Psoas muscle (tissue), 8 donors: ENCODE measurements around the gene PHF23. TPM values are rescaled to one million over a fixed set of nuclear protein-coding genes. Genes with fewer than 3 reads are reported as not detected.

Source experiments
- ATAC-seq, 4 donors: fragments of 200-7000 bp; cut with Tn5 transposase; one replicate each; pipeline ENCODE4 v1.9.1; 2020; ENCODE audit warnings: moderate library complexity in 3 of 4, mild to moderate bottlenecking in 2 of 4
- DNase-seq, 2 donors: peaks; one replicate each; pipeline ENCODE4 v3.0.0-alpha.2; 2020
- H3K27ac ChIP-seq: fragments of 200-600 bp; one replicate; pipeline ENCODE4 v1.8.0; 2022
- H3K27me3 ChIP-seq, 3 donors: fragments of 200-600 bp in 1 of 3; one replicate each; pipeline versions ENCODE4 v1.6.1 to v1.8.0; 2013 to 2022; ENCODE audit warnings: low read length in 2 of 3, mild to moderate bottlenecking in 2 of 3, moderate library complexity in 1 of 3; ENCODE audit not compliant: insufficient read depth in 3 of 3
- H3K36me3 ChIP-seq, 2 donors: fragments of 200-600 bp in 1 of 2; one replicate each; pipeline versions ENCODE4 v1.6.1 to v1.8.0; 2013 to 2022; ENCODE audit warnings: low read depth in 1 of 2, mild to moderate bottlenecking in 1 of 2, moderate library complexity in 1 of 2; ENCODE audit not compliant: insufficient read depth in 1 of 2
- H3K4me1 ChIP-seq: fragments of 200-600 bp; one replicate; pipeline ENCODE4 v1.8.0; 2022
- H3K4me3 ChIP-seq: fragments of 200-600 bp; one replicate; pipeline ENCODE4 v1.8.0; 2022; ENCODE audit warnings: mild to moderate bottlenecking
- H3K9me3 ChIP-seq: fragments of 200-600 bp; one replicate; pipeline ENCODE4 v1.8.0; 2022
- WGBS, 3 donors: extraction: QIAGEN DNeasy Blood & Tissue Kit; methylation state at CpG; one replicate each; pipeline versions ENCODE4 v1.1.6 to v1.1.7; 2013; 5-methylcytosine and 5-hydroxymethylcytosine counted together
- intact Hi-C, 2 donors: fragments of 100-400 bp; cut with DNase I; formaldehyde crosslinking; loops; one replicate each; pipeline versions ENCODE4 v1.11.0 to v1.14.2; 2022
- polyA plus RNA-seq, 3 donors: library from polyadenylated mRNA; stranded (reverse); fragments of 200-250 nt; gene quantifications; one replicate each; pipeline ENCODE4 v1.2.3, GENCODE V29; 2013
- total RNA-seq, 4 donors: library from RNA; stranded (reverse); fragmentation: NEBNext Ultra II Directional in 2 of 4; extraction: Animal tissue kit (Norgen Biotek cat#: 25700) in 2 of 4; gene quantifications; one replicate each; pipeline versions ENCODE4 v1.2.1 to v1.2.4, GENCODE V29; 2021 to 2023
- TF ChIP-seq, protein P1 (sequence below): fragments of 200-600 bp; IDR thresholded peaks from one replicate; pipeline ENCODE4 v1.8.0; 2022; ENCODE audit warnings: antibody characterized with exemption
- donor health status: healthy with polysubstance abuse.
- donor health status: DM: no; HTN: no; CAD: no; lungs with moderate emphysema.
- donor health status: Bipolar disorder and iron deficiency.
- donor health status: healthy.
- donor health status: DM: yes; HTN: yes; CAD: no.
- donor health status: DM: no; HTN: no; CAD: no.
- donor health status: DM: no; HTN: no; CAD: no.
- donor health status: DM: yes; HTN: yes; CAD: no.

Gene PHF23
- total and polyA plus RNA-seq, 7 donors, result 20.9 to 43.3 (median 28.2) TPM

- Histone ChIP-seq H3K4me1 (peaks cover 29% of the 10 kb centered on the region), H3K36me3 (peaks cover 0 to 42% of the 10 kb centered on the region in 2 donors), H3K4me3 (peak overlapping the region; percentile 86), H3K9me3 (no peaks in the 10 kb centered on the region), H3K27me3 (no peaks in the 10 kb centered on the region), H3K27ac (peak overlapping the region; percentile 96)
- TF ChIP-seq, protein P1, sequence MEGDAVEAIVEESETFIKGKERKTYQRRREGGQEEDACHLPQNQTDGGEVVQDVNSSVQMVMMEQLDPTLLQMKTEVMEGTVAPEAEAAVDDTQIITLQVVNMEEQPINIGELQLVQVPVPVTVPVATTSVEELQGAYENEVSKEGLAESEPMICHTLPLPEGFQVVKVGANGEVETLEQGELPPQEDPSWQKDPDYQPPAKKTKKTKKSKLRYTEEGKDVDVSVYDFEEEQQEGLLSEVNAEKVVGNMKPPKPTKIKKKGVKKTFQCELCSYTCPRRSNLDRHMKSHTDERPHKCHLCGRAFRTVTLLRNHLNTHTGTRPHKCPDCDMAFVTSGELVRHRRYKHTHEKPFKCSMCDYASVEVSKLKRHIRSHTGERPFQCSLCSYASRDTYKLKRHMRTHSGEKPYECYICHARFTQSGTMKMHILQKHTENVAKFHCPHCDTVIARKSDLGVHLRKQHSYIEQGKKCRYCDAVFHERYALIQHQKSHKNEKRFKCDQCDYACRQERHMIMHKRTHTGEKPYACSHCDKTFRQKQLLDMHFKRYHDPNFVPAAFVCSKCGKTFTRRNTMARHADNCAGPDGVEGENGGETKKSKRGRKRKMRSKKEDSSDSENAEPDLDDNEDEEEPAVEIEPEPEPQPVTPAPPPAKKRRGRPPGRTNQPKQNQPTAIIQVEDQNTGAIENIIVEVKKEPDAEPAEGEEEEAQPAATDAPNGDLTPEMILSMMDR, result no peak
- intact Hi-C loops, result loop anchor here in 1 of 2 donors (5.0 kb wide), 1 partner anchor 64 kb away; no protein-coding TSS in a partner anchor
- peak in 1 of 2 donors; percentile 62 for DNase-seq
- no peak for ATAC-seq
- WGBS, 3 donors, result 24 to 36% (median 25%) methylated on average over 6 of the region's 6 CpGs
Observed at GRCh38 chr17:7282752-7283321, 43.6 kb upstream of the PHF23 start.

DNA sequence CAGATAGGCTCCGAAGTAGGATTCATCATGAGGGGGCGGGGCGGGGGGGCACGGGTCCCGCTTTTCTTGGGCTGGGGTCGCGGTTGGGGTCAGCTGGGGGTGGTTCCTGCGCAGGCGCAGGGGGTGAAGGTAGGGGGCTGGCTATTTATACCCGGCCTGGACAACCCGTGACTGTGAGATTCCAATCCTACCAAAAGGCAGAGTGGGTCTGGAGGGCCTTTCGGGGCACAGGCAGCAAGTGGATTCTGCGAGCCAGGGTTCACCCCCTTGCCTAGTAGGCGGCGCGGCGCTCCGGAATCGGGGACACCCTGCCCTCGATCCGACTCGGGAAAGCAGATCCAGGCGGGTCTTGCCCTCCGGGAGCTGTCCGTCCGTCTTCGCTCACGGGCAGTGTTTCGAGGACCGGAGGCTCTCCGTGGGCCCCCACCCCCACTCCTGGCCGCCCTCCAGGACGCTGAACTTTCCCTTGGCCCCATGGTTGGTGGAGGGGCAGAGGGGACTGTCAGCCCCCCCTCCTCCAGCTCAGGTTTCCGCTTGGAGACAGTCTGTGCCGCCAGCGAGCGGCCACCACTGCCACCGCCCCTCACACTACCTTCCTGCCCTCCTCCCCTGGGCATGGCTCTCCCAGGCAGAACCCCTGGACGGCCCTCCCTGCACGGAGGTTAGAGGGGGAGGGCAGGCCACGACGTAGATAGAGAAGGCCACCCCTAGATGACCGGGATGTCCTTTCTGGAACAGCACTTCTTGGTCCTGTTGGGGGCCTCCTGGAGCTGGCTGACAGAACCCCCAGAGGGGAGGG is 42.9 kb upstream of the PHF23 start:
- TF ChIP-seq, protein P1, result no peak
- WGBS, 3 donors, result 1 to 2% (median 2%) methylated on average over 37 to 43 of the region's 43 CpGs
- H3K27me3 ChIP-seq, result no peaks in the 10 kb centered on the region
- peaks cover 0 to 35% of the 10 kb centered on the region in 2 donors for H3K36me3 ChIP-seq
- peak; percentile 84 to 97 for DNase-seq
- H3K9me3 ChIP-seq, result no peaks in the 10 kb centered on the region
- H3K4me1 ChIP-seq, result peaks cover 29% of the 10 kb centered on the region
- ATAC-seq, result peak; percentile 47 to 71 (median 70)
- peak overlapping the region; percentile 86 for H3K4me3 ChIP-seq
- intact Hi-C loops, result loop anchor here (2.0 to 5.0 kb wide), 3 partner anchors 15 to 65 kb away; partner anchors contain the start of gene GABARAP (in 1 of the 2)
- peak overlapping the region; percentile 96 for H3K27ac ChIP-seq

GRCh38 chr17:7281074-7281952 is 42.1 kb upstream of the PHF23 start, which contains the start of gene SLC2A4:
Gene SLC2A4, plus strand, starts transcription at chr17:7281718. Its CDS starts 217 bp downstream, at chr17:7281935.
- DNase-seq (peak; percentile 95 to 98), ATAC-seq (peak; percentile 78 to 84 (median 79))
- Histone ChIP-seq H3K27ac (peak within 1 kb of the TSS; percentile 96), H3K9me3 (no peaks in the 10 kb centered on the region), H3K36me3 (peaks cover 0 to 28% of the 10 kb centered on the region in 2 donors), H3K27me3 (no peaks in the 10 kb centered on the region), H3K4me1 (peaks cover 29% of the 10 kb centered on the region), H3K4me3 (peak within 1 kb of the TSS; percentile 86)
- intact Hi-C loops, result loop anchor here (2.0 to 5.0 kb wide), 3 partner anchors 15 to 66 kb away; partner anchors contain the start of gene GABARAP (in 1 of the 2)
- WGBS, 3 donors, result 0 to 1% (median 1%) methylated on average over 64 to 71 of the region's 71 CpGs
- TF ChIP-seq, protein P1, result no peak

GRCh38 chr17:7280519-7281073 is 41.3 kb upstream of the PHF23 start:
- Histone ChIP-seq H3K27ac (peak overlapping the region; percentile 96), H3K9me3 (no peaks in the 10 kb centered on the region), H3K36me3 (peaks cover 0 to 21% of the 10 kb centered on the region in 2 donors), H3K27me3 (no peaks in the 10 kb centered on the region), H3K4me3 (peak overlapping the region; percentile 86), H3K4me1 (peaks cover 28% of the 10 kb centered on the region)
- DNase-seq (peak; percentile 85 to 93), ATAC-seq (peak; percentile 56 to 74 (median 61))
- TF ChIP-seq, protein P1, result peak; percentile 89
- intact Hi-C loops, result loop anchor here (1.0 to 5.0 kb wide), 4 partner anchors 16 to 67 kb away; partner anchors contain the start of gene GABARAP (in 1 of the 2)
- WGBS, 3 donors, result 0 to 1% (median 1%) methylated on average over 29 of the region's 29 CpGs
